ENCODE data around the gene KIF1A. TPM values are rescaled to one million over a fixed set of nuclear protein-coding genes. Genes with fewer than 3 reads are reported as not detected.
A peak's percentile ranks its signal among the peaks of the same experiment; 100 is the strongest.

The KIF1A gene
- total RNA-seq, 1 experiment from 2014 or later, result 279 TPM

DNA sequence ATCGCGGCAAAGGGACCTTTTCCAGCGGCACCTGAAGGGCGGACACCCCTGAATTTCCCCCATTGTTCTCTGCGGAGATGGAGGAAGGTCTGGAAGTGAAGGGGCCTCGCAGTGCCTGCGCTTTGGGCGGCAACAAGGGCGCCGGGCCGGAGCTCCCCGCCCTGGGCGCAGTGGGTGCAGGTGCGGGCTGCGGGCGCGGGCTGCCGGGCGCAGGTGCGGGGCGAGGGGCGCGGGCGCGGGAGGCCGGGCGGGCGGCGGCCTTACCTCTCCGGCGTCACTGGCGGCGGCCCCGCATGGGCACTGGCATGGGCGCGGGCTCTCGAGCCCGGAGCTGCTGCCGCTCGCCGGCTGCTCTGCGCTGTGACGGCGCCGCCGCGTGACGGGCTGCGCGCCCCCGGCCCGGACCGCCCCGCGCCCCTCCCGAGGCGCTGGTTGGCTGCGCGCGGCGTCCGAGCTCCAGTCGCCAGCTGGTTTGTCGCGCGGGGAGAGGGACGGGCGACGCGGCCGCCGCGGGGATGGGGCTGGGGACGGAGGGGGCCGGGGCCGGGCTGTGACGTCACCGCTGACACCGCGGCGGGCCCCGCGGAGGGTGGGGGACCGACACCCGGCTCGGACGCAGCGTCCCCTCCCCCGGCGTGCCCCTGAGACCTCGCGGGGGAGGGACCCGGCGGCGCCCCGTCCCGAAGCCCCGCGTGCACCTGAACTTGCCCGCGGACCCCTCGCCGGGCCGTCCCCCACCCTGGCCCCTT is at the start of gene KIF1A (continued):
- 0 out of 2 replicates have a peak, but pooled peaks have one; percentile 36 for TF ChIP-seq ARID4B (CRISPR knock-in tag; IDR thresholded peaks at IDR 0.05; ENCODE audit: borderline replicate concordance)

DNA sequence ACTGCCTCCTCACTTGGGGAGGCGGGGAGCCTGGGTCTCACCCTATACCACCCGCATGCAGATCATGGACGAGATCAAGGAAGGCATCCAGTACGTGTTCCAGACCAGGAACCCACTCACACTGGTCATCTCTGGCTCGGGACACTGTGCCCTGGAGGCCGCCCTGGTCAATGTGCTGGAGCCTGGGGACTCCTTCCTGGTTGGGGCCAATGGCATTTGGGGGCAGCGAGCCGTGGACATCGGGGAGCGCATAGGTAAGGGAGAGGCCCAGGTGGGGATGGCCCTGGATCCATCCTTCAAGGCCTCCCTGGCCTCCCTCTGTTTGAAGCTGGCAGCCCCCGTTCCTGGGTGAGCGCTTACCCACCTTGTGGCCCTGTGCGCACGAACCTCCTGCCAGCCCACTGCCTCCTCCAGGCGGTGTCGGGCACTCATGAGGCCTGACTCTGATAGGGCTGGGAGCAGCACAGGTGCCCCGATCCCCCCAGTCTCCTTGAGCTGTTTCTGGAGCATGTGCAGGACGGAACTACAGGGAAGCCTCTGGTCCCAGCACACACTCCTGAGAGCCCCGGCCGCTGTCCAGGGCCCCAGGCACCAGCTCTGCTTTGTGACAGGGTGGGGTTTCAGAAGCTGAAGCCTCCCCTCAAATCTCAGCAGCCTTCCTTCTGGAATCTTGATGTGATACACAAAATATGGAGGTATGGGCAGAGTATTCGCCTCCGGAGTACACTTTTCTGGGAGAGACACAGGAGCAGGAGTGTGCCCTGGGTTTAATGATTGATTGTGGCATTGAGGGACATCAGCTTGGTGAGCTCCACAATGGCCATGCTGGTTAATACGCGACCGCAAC is 49.3 kb upstream of the KIF1A start:
- TF ChIP-seq MXD4 (CRISPR knock-in tag; IDR thresholded peaks at IDR 0.05; ENCODE audit: borderline replicate concordance) (no peak), GABPB1 (CRISPR knock-in tag; IDR thresholded peaks at IDR 0.05) (no peak), SP1 (CRISPR knock-in tag; conservative IDR thresholded peaks at IDR 0.05) (no peak), IRF1 (CRISPR knock-in tag; IDR thresholded peaks at IDR 0.05) (no peak), TEAD4 (CRISPR knock-in tag; IDR thresholded peaks at IDR 0.05) (no peak), ARID4B (CRISPR knock-in tag; IDR thresholded peaks at IDR 0.05; ENCODE audit: borderline replicate concordance) (no peak), OVOL2 (CRISPR knock-in tag; IDR thresholded peaks at IDR 0.05; ENCODE audit: borderline replicate concordance) (no peak), ELF4 (CRISPR knock-in tag; IDR thresholded peaks at IDR 0.05; ENCODE audit: low read depth) (no peak), ATF3 (CRISPR knock-in tag; conservative IDR thresholded peaks at IDR 0.05) (no peak), GTF2I (CRISPR knock-in tag; conservative IDR thresholded peaks at IDR 0.05) (no peak), TEAD1 (CRISPR knock-in tag; IDR thresholded peaks at IDR 0.05) (no peak), CTCF (IDR thresholded peaks at IDR 0.05) (no peak)
- TF ChIP-seq, protein P1, sequence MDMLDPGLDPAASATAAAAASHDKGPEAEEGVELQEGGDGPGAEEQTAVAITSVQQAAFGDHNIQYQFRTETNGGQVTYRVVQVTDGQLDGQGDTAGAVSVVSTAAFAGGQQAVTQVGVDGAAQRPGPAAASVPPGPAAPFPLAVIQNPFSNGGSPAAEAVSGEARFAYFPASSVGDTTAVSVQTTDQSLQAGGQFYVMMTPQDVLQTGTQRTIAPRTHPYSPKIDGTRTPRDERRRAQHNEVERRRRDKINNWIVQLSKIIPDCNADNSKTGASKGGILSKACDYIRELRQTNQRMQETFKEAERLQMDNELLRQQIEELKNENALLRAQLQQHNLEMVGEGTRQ (CRISPR knock-in tag; IDR thresholded peaks at IDR 0.05), result no peak
- TF ChIP-seq, protein P2, sequence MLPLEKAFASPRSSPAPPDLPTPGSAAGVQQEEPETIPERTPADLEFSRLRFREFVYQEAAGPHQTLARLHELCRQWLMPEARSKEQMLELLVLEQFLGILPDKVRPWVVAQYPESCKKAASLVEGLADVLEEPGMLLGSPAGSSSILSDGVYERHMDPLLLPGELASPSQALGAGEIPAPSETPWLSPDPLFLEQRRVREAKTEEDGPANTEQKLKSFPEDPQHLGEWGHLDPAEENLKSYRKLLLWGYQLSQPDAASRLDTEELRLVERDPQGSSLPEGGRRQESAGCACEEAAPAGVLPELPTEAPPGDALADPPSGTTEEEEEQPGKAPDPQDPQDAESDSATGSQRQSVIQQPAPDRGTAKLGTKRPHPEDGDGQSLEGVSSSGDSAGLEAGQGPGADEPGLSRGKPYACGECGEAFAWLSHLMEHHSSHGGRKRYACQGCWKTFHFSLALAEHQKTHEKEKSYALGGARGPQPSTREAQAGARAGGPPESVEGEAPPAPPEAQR (CRISPR knock-in tag; IDR thresholded peaks at IDR 0.05), result no peak
- TF ChIP-seq, protein P3, sequence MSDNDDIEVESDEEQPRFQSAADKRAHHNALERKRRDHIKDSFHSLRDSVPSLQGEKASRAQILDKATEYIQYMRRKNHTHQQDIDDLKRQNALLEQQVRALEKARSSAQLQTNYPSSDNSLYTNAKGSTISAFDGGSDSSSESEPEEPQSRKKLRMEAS (CRISPR knock-in tag; IDR thresholded peaks at IDR 0.05), result no peak
- H3K4me3 Mint-ChIP-seq, result no peak overlapping the region
- H3K9me3 Mint-ChIP-seq, result no peaks in the 10 kb centered on the region
- POLR2A ChIA-PET, result no interaction called here
- H3K36me3 Mint-ChIP-seq, result no peaks in the 10 kb centered on the region
- no peaks in the 10 kb centered on the region for H3K27me3 Mint-ChIP-seq (ENCODE audit: low read depth)
- H3K4me1 Mint-ChIP-seq, result no peaks in the 10 kb centered on the region
- no peak overlapping the region for H3K27ac Mint-ChIP-seq
- ATAC-seq (no peak), DNase-seq (ENCODE audit: low spot score) (no peak)
- CTCF ChIA-PET, result interaction anchor here (1.0 to 1.9 kb wide), 2 partner anchors 18 to 45 kb away, joined by 3 to 4 read pairs; no protein-coding TSS in a partner anchor
